ENCODE measurements around the gene RFX5.
"Not testable (repeated sequence)": the region's sequence is repeated elsewhere in the genome, so short reads cannot be mapped to it uniquely, and the experiment has no call there.

RFX5 gene

DNA sequence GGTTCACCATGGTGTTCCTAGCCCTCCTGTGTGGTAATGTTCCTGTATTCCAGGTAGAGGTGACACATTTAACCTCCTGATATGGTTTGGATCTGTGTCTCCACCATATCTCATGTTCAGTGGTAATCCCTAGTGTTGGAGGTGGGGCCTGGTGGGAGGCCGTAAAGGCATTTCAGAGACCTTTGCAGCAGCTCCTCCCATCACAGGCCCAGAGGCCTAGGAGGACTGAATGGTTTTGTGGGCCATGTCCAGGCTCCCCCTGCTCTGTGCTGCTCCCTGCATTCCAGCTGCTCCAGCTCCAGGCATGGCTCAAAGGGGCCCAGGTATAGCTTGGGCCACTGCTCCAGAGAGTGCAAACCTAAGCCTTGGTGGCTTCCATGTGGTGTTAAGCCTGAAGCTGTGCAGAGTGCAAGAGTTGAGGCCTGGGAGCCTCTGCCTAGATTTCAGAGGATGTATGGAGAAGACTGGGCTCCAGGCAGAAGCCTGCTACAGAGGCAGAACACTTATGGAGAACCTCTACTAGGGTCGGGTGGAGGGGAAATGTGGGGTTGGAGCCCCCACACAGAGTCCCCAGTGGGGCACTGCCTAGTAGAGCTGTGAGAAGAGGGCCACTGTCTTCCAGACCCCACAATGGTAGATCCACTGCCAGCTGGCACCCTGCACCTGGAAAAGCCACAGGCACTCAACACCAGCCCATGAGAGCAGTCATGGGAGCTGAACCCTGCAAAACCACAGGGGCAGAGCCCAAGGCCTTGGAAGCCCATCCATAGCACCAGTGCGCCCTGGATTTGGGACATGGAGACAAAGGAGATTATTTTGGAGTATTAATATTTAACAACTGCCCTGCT is 15.5 kb upstream of the RFX5 start:
- no peak for DNase-seq (ENCODE audit: low spot score)

- no peak for DNase-seq (ENCODE audit: low spot score)
Observed at GRCh38 chr1:151361883-151362282, 14.8 kb upstream of the RFX5 start.

GRCh38 chr1:151356696-151357095 is 9.6 kb upstream of the RFX5 start:
- DNase-seq (ENCODE audit: low spot score) = no peak

- no peak for DNase-seq (ENCODE audit: low spot score)
Observed at GRCh38 chr1:151352021-151352718, 5.1 kb upstream of the RFX5 start.

GRCh38 chr1:151350323-151350722 is 3.3 kb upstream of the RFX5 start:
- DNase-seq (ENCODE audit: low spot score) = not testable (repeated sequence)

DNA sequence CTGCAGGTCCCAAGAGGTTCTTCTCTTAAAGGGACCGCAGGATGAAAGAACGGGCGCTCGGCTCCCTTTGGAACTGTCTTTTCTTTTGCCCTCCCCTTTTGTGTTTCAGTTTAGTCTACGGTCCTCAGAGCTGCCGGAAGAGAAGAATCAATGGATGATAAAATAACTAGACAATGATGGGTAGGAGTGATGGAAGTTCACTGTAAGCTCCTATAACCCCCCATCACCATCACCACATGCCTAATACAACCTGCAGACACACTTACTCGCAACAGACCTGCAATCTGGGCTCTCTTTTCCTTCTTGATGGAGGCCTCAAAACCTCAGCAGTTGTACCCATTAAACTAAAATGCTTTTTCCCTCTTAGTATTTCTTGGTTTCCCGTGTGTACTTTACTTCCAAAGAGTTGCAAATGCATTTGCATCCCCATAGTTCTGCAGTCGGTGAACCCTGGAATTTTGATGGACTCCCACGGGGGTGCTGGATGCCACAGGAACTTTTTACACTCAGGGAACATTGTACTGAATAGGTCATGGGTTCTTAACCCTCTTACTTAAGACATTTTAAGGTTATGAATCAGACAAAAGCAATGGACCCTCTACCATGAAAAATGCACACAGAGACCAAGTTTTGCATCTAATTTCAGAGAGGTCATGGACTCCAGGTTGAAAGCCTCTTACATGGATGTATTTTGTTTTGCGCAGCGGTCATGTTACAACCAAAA is 633 bp upstream of the RFX5 start:
- DNase-seq (ENCODE audit: low spot score) = no peak

- no peak for DNase-seq (ENCODE audit: low spot score)
Observed at GRCh38 chr1:151346082-151346768, 827 bp downstream of the RFX5 start.

- no peak for DNase-seq (ENCODE audit: low spot score)
Observed at GRCh38 chr1:151344291-151344690, 2.8 kb downstream of the RFX5 start.

- no peak for DNase-seq (ENCODE audit: low spot score)
Observed at GRCh38 chr1:151343587-151343986, 3.5 kb downstream of the RFX5 start.

DNA sequence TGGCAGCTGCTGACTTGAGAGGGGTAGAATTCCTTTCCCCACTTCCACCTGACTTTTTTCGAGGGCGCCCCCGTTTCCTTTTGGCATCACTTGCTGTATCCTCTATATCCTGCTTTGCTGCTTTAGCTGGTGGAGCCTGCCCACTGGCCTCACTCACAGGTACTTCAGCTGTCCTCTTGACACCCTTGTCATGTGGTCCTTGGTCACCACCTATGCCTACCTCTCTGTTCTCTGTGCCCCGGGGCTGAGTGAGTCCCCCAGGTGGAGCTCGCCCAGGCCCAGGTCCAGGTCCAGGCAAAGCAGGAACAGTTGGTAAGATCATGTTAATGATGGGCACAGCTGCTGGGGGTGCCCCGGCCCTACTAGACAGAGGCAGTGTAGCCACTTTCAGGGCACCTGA is 4.5 kb downstream of the RFX5 start:
- no peak for DNase-seq (ENCODE audit: low spot score)

GRCh38 chr1:151342021-151342420 is 5.0 kb downstream of the RFX5 start:
- no peak for DNase-seq (ENCODE audit: low spot score)

DNA sequence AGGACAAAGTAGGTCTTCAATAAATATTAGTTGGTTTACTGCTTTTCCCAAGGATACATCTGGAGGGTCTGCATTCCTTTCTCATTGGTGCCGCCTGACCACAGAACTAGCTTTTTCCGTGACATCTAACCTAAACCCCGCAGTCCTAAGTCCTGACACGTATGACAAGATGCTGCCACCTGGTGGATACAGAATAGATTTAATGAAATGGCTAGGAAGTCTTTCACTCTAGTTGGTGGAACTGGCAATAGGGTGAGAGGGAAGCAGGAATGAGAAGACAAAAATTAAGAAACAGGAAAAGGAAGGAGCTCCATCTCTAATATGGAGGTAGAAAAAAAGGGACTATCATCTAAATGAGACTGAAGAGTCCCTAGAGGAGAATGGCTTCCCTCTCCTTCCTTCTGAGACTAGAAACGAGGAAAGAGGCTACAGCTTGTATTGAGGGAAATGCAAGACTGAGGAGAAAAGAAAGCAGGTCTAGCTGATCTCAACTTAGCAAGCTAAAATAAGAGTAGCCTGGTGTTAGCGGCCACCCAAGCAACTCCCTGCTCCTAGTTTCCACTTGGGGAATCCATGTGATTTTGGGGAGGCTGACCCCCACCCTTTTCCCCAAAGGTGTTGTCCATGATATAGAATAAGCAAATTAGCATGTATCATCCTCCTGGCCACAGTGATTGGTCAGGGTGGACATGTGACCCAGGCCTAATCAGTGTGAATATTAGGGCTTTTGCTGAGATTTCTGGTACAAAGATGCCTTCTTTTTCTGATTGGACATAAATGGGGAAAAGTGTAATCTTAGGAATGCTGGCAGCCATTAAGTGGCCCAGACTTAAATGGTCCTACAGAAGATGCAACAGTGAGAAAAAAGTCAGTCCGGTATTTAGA is 5.9 kb downstream of the RFX5 start:
- no peak for DNase-seq (ENCODE audit: low spot score)

GRCh38 chr1:151336556-151336955 is 10.5 kb downstream of the RFX5 start:
- no peak for DNase-seq (ENCODE audit: low spot score)

- DNase-seq (ENCODE audit: low spot score) = no peak
Observed at GRCh38 chr1:151334822-151335221, 12.2 kb downstream of the RFX5 start.

DNA sequence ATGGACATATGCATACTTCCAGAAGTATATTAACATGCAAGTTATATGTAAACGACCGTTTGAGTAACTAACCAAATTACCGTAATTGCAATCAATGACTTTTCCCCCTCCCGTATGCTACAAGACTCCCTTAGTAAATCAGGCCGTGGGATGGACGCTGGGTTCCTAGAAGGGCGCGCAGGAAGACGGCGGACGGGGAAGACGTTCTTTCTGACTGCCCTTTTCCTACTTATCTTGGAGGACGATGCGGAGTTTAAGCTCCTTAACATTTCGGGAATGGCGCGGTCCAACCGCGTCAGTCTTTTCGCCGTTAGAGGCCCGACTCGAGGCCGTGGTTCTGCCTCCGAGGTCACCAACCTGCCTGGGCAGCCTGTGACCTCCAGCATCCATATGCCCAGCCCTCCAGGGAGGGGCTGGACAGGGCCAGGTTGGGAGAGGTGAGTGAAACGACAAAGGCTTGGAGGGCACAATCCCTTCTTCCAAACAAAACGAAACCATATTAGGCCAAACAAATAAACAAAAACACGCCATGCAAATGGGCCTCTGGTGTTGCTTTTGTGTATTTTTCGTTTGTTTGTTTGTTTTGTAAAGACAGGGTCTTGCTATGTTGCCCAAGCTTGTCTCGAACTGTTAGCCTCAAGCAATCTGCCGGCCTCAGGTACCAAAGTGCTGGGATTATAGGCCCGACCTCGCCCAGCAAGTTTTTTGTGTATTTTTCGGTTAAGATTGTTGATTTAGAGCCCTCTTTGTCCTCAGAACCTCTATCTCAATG is 19.0 kb downstream of the RFX5 start:
- peak; percentile 69 for DNase-seq (ENCODE audit: low spot score)

DNA sequence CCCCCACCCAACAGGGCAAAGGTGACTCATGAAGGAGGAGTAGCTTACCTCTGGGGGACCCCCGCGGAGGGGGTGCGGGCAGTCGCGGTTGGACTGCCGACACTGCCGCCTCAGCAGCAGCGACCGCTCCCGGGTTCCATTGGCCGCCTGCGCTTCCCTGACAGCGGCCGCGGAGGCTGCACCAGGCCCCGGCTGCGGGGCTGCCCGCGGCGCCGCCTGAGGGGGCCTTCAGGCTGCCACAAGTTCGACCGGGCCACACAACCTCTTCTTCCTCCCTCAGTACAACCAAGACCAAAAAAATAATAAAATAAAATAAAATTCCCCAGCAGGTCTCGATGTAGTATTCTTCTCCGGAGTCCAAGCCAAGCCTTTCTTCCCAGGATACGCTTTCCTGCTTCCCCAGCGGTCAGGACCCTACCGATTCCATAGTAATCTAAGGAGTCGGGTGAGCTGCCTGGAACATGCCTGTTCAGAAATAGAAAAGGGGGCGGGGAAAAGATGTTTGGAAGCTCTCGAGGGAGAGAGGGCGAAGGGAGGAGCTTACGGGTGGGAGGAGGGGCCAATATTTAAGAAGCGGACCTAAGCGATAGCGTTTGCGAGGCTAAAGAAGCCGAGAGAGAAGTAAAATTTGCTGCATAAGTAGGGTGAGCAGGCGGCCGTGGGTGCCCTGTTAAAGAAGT is 19.7 kb downstream of the RFX5 start, which contains the start of gene PI4KB:
Gene PI4KB (minus strand): TSS at position 194 of the 680 bp plus-strand sequence. CDS start 10,935 bp downstream, outside the sequence.
- peak; percentile 92 for DNase-seq (ENCODE audit: low spot score)

DNA sequence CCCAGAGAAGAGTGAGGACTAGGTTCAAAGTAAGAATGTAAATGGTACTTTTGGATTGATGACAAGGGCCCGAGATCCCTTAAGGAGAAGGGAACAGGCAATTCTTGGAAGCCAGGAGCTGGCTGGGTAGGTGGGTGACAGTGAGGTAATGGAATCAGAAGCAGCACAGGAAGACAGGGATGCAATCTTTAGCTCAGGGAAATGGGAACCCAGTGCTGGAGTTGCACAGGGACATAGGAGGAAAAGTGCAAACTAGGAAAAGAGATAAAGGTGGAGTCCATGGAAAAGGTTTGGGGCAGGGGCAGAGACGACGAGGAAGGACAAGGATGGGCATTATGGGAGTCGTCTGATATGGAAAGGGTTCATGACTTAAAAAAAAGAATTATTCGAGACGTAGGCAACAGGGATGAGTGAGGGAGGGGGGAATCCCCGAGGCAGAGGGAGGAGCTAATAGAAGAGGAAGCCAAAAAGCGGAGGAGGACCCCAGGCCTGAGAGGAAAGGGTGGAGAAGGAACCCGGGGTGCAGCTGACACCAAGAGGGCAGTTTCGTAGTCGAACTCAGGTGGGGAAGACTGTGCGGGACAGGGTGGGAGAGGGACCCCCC is 20.3 kb downstream of the RFX5 start:
- no peak for DNase-seq (ENCODE audit: low spot score)

DNA sequence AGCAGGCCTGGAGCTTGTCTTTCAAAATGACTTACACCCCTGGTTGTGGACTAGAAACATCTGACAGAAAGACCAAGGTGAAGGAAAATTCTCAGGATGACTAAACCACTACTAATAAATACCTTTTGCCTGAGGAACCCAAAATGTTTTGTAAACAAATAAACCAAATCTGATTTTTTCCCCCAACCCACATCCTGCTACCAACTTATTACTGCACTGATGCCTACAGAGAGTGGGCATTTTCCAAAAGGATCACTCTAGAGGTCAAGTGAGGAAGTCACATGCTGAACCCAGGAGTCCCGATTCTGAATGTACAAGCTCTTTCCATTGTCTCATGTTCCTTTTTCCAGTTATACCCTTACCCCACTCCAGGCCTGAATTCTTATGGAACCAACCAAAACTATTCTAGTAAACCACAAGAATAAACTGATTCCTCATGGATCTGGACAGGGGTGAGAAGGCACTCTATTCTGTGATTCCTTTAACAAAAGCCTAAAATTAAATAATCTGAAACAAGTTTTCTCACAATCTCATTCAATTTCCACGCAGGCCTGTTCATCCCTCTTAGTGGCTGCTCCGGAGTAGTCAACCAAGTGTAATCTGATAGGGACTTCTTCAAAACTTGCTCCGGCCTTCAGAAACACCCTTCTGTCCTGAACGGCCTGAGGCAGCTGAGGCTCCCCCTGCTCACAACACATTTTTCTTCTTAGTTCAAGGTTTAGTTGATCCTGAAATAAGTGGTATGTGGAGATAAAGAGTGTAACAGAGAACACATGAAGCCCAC is 21.2 kb downstream of the RFX5 start:
- DNase-seq (ENCODE audit: low spot score) = no peak
